MCF 10A (cell line): Measurements from ENCODE around the gene SLC4A3. TPM values are rescaled to one million over a fixed set of nuclear protein-coding genes. Genes with fewer than 3 reads are reported as not detected.

Source experiments
- BruUV-seq: library from RNA; stranded (reverse); fragments of 400-500 nt; replicated peaks from 2 replicates; lab custom pipeline; 2021; lab: Mats Ljungman, UMichigan
- CTCF ChIA-PET: fragments of 300-600 bp; sonication (Branson Sonifier 250); formaldehyde crosslinking; extraction: SDS; loops from one replicate; lab custom pipeline; 2021; ENCODE audit warnings: antibody characterized with exemption, inconsistent platforms; lab: Yijun Ruan, JAX
- POLR2A ChIA-PET: fragments of 300-600, 350-650 bp; sonication (Branson Sonifier 250); formaldehyde crosslinking; extraction: SDS; loops from one replicate; lab custom pipeline; 2020; ENCODE audit warnings: antibody characterized with exemption, inconsistent platforms; lab: Yijun Ruan, JAX
- DNase-seq: peaks from one replicate; pipeline ENCODE4 v3.0.0-alpha.2; 2018; ENCODE audit not compliant: unreplicated experiment
- H3K27ac Mint-ChIP-seq: one replicate; pipeline ENCODE4 v1.8.0; 2022; ENCODE audit warnings: mild to moderate bottlenecking, low read depth, mixed read lengths; ENCODE audit not compliant: unreplicated experiment
- H3K27me3 Mint-ChIP-seq: one replicate; pipeline ENCODE4 v1.8.0; 2022; ENCODE audit warnings: mixed read lengths; ENCODE audit not compliant: insufficient read depth, unreplicated experiment
- H3K36me3 Mint-ChIP-seq: one replicate; pipeline ENCODE4 v1.8.0; 2022; ENCODE audit warnings: mild to moderate bottlenecking, moderate library complexity, mixed read lengths; ENCODE audit not compliant: insufficient read depth, unreplicated experiment
- H3K4me1 Mint-ChIP-seq: one replicate; pipeline ENCODE4 v1.8.0; 2022; ENCODE audit warnings: mixed read lengths; ENCODE audit not compliant: insufficient read depth, unreplicated experiment
- H3K4me3 Mint-ChIP-seq: one replicate; pipeline ENCODE4 v1.8.0; 2022; ENCODE audit warnings: mild to moderate bottlenecking, moderate library complexity, mixed read lengths; ENCODE audit not compliant: unreplicated experiment
- H3K9me3 Mint-ChIP-seq: one replicate; pipeline ENCODE4 v1.8.0; 2022; ENCODE audit warnings: mixed read lengths; ENCODE audit not compliant: unreplicated experiment
- intact Hi-C: fragments of 100-400 bp; cut with micrococcal nuclease; formaldehyde crosslinking; loops from 2 replicates; pipeline ENCODE4 v1.14.1; 2022
- total RNA-seq: library from RNA; stranded (reverse); gene quantifications from 2 replicates; pipeline ENCODE4 v1.2.3, GENCODE V29; 2022
- TF ChIP-seq, protein P1 (sequence below): fragments of 200-600 bp; IDR thresholded peaks from one replicate; pipeline ENCODE4 v1.8.0; 2022; ENCODE audit warnings: antibody characterized with exemption, mild to moderate bottlenecking; ENCODE audit not compliant: unreplicated experiment

Gene SLC4A3
- total RNA-seq, 1 experiment from 2014 or later = 4.7 TPM

DNA sequence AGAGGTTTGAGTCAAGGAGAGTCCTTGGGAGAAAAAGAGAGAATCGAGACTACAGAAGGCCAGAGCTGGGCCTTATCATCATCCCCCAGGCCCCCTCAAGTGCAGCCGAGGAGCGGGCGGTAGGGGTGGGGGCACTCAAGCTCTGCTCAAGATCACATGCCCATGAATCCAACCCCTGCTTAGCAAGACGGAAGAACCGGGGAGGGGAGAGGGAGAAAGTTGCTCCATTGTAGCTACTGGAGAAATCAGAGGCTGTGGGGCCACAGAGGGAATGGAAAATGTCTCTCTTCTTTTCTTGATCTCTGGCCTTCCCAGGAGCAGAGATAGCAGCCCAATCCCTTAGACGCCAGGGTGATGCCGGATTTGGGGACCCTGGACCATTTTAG lies 14.6 kb downstream of the SLC4A3 start:
- no peak overlapping the region for H3K27ac Mint-ChIP-seq
- no peaks in the 10 kb centered on the region for H3K27me3 Mint-ChIP-seq
- no peak overlapping the region for H3K4me3 Mint-ChIP-seq
- DNase-seq = no peak
- no TSS peak for BruUV-seq
- H3K9me3 Mint-ChIP-seq = no peaks in the 10 kb centered on the region
- ChIA-PET CTCF (interaction anchor here (0.5 to 12.6 kb wide), 37 partner anchors 7 to 1441 kb away, joined by 3 to 220 read pairs (median 4); partner anchors contain the start of gene STK11IP), POLR2A (interaction anchor here (0.6 to 5.8 kb wide), 7 partner anchors 27 to 99 kb away, joined by 3 to 61 read pairs (median 6); partner anchors contain the start of genes CHPF, STK11IP and TMEM198)
- intact Hi-C loops = loop anchor here (1.0 to 2.0 kb wide), 3 partner anchors 47 to 239 kb away; no protein-coding TSS in a partner anchor
- TF ChIP-seq, protein P1, sequence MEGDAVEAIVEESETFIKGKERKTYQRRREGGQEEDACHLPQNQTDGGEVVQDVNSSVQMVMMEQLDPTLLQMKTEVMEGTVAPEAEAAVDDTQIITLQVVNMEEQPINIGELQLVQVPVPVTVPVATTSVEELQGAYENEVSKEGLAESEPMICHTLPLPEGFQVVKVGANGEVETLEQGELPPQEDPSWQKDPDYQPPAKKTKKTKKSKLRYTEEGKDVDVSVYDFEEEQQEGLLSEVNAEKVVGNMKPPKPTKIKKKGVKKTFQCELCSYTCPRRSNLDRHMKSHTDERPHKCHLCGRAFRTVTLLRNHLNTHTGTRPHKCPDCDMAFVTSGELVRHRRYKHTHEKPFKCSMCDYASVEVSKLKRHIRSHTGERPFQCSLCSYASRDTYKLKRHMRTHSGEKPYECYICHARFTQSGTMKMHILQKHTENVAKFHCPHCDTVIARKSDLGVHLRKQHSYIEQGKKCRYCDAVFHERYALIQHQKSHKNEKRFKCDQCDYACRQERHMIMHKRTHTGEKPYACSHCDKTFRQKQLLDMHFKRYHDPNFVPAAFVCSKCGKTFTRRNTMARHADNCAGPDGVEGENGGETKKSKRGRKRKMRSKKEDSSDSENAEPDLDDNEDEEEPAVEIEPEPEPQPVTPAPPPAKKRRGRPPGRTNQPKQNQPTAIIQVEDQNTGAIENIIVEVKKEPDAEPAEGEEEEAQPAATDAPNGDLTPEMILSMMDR = no peak
- peaks cover 12% of the 10 kb centered on the region for H3K4me1 Mint-ChIP-seq
- no peaks in the 10 kb centered on the region for H3K36me3 Mint-ChIP-seq

DNA sequence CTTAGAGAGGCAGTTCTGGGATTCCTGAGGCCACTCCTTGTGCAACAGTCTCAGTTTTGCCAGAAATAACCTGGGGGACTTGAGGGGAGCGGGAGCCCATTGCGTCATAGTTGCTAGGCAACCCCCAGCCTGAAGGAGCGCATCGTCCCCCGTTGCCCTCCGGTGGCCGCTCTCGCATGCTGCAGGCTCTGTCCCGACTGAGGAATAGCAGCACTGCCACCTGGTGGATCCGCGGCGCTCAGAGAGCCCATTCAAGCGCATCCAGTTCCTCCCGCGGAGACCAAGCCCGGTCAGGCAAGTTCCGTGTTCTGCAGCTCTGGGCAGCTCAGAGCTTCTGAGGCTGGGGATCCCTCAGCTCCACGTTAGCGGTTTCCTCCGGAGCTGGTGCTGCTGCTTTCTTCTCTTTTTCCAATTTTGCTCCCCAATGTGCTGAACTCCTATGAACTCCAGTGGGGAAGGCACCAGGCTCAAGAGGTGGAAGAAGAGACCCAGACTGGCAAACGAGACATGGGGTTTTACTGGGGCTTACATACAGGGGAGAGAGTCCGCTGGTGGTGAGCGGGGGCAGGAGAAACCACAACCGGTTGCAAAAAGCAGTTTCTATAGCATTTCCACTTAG lies 15.1 kb downstream of the SLC4A3 start:
- intact Hi-C loops = loop anchor here (1.0 to 2.0 kb wide), 3 partner anchors 47 to 240 kb away; no protein-coding TSS in a partner anchor
- POLR2A ChIA-PET = interaction anchor here (0.6 to 5.8 kb wide), 6 partner anchors 27 to 100 kb away, joined by 3 to 61 read pairs (median 6); partner anchors contain the start of genes CHPF, STK11IP and TMEM198

DNA sequence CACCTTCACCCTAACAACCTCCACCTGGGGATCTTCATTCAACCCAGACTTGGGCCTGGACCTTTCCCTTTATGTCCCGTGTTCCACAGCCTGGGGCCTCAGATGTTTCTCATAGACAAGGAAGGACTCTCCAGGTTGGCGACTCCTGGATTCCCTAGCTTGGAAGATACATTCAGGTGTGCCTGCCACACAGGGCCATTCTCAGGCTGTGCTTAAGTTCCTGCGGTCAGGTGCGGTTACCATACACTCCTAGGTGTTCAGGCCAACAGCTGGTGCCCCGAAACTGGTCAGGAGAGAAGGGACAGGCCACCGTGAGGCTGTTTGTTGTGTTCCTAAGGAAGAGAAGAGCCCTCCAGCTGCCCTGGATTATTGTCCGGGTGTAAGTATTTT lies 15.6 kb downstream of the SLC4A3 start:
- peaks cover 12% of the 10 kb centered on the region for H3K4me1 Mint-ChIP-seq
- no peak overlapping the region for H3K4me3 Mint-ChIP-seq
- BruUV-seq = no TSS peak
- no peak overlapping the region for H3K27ac Mint-ChIP-seq
- DNase-seq = no peak
- no peaks in the 10 kb centered on the region for H3K9me3 Mint-ChIP-seq
- TF ChIP-seq, protein P1 = no peak
- CTCF ChIA-PET = interaction anchor here (0.6 to 12.6 kb wide), 36 partner anchors 8 to 1861 kb away, joined by 3 to 220 read pairs (median 4); partner anchors contain the start of gene STK11IP
- intact Hi-C loops = loop anchor here (2.0 kb wide), 1 partner anchor 240 kb away; no protein-coding TSS in a partner anchor
- no peaks in the 10 kb centered on the region for H3K27me3 Mint-ChIP-seq
- H3K36me3 Mint-ChIP-seq = no peaks in the 10 kb centered on the region
- POLR2A ChIA-PET = interaction anchor here (0.8 to 5.8 kb wide), 4 partner anchors 42 to 99 kb away, joined by 6 to 61 read pairs (median 12); partner anchors contain the start of genes CHPF, STK11IP and TMEM198

More for the DNA sequence above, 15.1 kb downstream of the SLC4A3 start:
- Mint-ChIP-seq H3K36me3 (no peaks in the 10 kb centered on the region), H3K27me3 (no peaks in the 10 kb centered on the region), H3K4me3 (no peak overlapping the region), H3K9me3 (no peaks in the 10 kb centered on the region), H3K27ac (no peak overlapping the region), H3K4me1 (peaks cover 12% of the 10 kb centered on the region)
- CTCF ChIA-PET = interaction anchor here (0.6 to 12.6 kb wide), 39 partner anchors 8 to 1861 kb away, joined by 3 to 220 read pairs (median 4); partner anchors contain the start of gene STK11IP
- DNase-seq = peak; percentile 95
- TF ChIP-seq, protein P1 = peak; percentile 96
- no TSS peak for BruUV-seq
